Putamen (tissue), 1 donor: ENCODE results near the gene CAMK1G.

Experiments
- DNase-seq: peaks from one replicate; pipeline ENCODE4 v3.0.0-alpha.2; 2016; ENCODE audit warnings: low spot score

Gene CAMK1G

GRCh38 chr1:209583408-209583807, at the start of gene CAMK1G:
Gene CAMK1G, plus strand, starts transcription at chr1:209583714. Its CDS starts 11,270 bp downstream, at chr1:209594984.
- peak; percentile 76 for DNase-seq

- DNase-seq, result no peak
Observed at GRCh38 chr1:209534496-209535250, 48.8 kb upstream of the CAMK1G start.

- DNase-seq, result no peak
Observed at GRCh38 chr1:209536843-209537242, 46.7 kb upstream of the CAMK1G start.

- no peak for DNase-seq
Observed at GRCh38 chr1:209537336-209538114, 46.0 kb upstream of the CAMK1G start.

GRCh38 chr1:209539576-209539975, 43.9 kb upstream of the CAMK1G start:
- no peak for DNase-seq

- DNase-seq, result no peak
Observed at GRCh38 chr1:209542585-209542984, 40.9 kb upstream of the CAMK1G start.

GRCh38 chr1:209544098-209544497, 39.4 kb upstream of the CAMK1G start:
- DNase-seq, result no peak

- no peak for DNase-seq
Observed at GRCh38 chr1:209545423-209545822, 38.1 kb upstream of the CAMK1G start.

GRCh38 chr1:209546390-209547085, 37.0 kb upstream of the CAMK1G start:
- DNase-seq, result no peak

- DNase-seq, result no peak
Observed at GRCh38 chr1:209547626-209548025, 35.9 kb upstream of the CAMK1G start.

GRCh38 chr1:209549443-209550205, 33.9 kb upstream of the CAMK1G start:
- DNase-seq, result no peak

- no peak for DNase-seq
Observed at GRCh38 chr1:209550519-209550918, 33.0 kb upstream of the CAMK1G start.

GRCh38 chr1:209552406-209553264, 30.9 kb upstream of the CAMK1G start:
- no peak for DNase-seq

- no peak for DNase-seq
Observed at GRCh38 chr1:209554761-209555611, 28.5 kb upstream of the CAMK1G start.

GRCh38 chr1:209556162-209556690, 27.3 kb upstream of the CAMK1G start:
- no peak for DNase-seq

- DNase-seq, result no peak
Observed at GRCh38 chr1:209557221-209557620, 26.3 kb upstream of the CAMK1G start.

GRCh38 chr1:209560529-209560928, 23.0 kb upstream of the CAMK1G start:
- DNase-seq, result no peak

- no peak for DNase-seq
Observed at GRCh38 chr1:209560952-209561351, 22.6 kb upstream of the CAMK1G start.

- DNase-seq, result no peak
Observed at GRCh38 chr1:209561532-209561931, 22.0 kb upstream of the CAMK1G start.

- no peak for DNase-seq
Observed at GRCh38 chr1:209564849-209565248, 18.7 kb upstream of the CAMK1G start.
